Neural cell (in vitro differentiated cells): Measurements from ENCODE around the gene TELO2.

ENCODE experiments used
- CTCF ChIP-seq: fragments of 450-650 bp; IDR thresholded peaks from 2 replicates; pipeline ENCODE4 v1.5.1; 2014; ENCODE audit warnings: antibody characterized with exemption, mild to moderate bottlenecking, moderate library complexity; ENCODE audit not compliant: poor library complexity, severe bottlenecking
- EP300 ChIP-seq: fragments of 450-650 bp; conservative IDR thresholded peaks from 2 replicates; pipeline ENCODE4 v1.6.1; 2014; ENCODE audit warnings: antibody characterized with exemption, mild to moderate bottlenecking, moderate library complexity; ENCODE audit not compliant: poor library complexity, severe bottlenecking
- EZH2 ChIP-seq: fragments of 200-600, 300-800 bp; shearing (Covaris generic), sonication (generic); IDR thresholded peaks from 2 replicates; pipeline ENCODE4 v1.6.1; 2014; ENCODE audit warnings: antibody characterized with exemption, low read length, borderline replicate concordance, mild to moderate bottlenecking; ENCODE audit not compliant: insufficient read depth, poor library complexity, severe bottlenecking
- POLR2AphosphoS5 ChIP-seq: IDR thresholded peaks from 2 replicates; pipeline ENCODE4 v1.6.1; 2012
- RAD21 ChIP-seq: fragments of 450-650 bp; conservative IDR thresholded peaks from 2 replicates; pipeline ENCODE4 v1.6.1; 2014; ENCODE audit warnings: antibody characterized with exemption, mild to moderate bottlenecking, moderate library complexity
- REST ChIP-seq: IDR thresholded peaks from 2 replicates; pipeline ENCODE4 v1.6.1; 2012; ENCODE audit warnings: borderline replicate concordance
- TAF1 ChIP-seq: IDR thresholded peaks from 2 replicates; pipeline ENCODE4 v1.6.1; 2012; ENCODE audit warnings: low read depth

- no peak for TF ChIP-seq EZH2
- no peak for TF ChIP-seq CTCF
- no peak for TF ChIP-seq RAD21
- no peak for TF ChIP-seq POLR2AphosphoS5
- no peak for TF ChIP-seq EP300
- TF ChIP-seq REST, result no peak
- no peak for TF ChIP-seq TAF1
These were observed 1.8 kb upstream of the TELO2 start for GRCh38 chr16:1491327-1491726.
